Measurements from ENCODE around the gene PEPD. TPM values are rescaled to one million over a fixed set of nuclear protein-coding genes. Genes with fewer than 3 reads are reported as not detected.

Gene PEPD
- total RNA-seq, 1 donor from 2014 or later = 15.0 TPM

DNA sequence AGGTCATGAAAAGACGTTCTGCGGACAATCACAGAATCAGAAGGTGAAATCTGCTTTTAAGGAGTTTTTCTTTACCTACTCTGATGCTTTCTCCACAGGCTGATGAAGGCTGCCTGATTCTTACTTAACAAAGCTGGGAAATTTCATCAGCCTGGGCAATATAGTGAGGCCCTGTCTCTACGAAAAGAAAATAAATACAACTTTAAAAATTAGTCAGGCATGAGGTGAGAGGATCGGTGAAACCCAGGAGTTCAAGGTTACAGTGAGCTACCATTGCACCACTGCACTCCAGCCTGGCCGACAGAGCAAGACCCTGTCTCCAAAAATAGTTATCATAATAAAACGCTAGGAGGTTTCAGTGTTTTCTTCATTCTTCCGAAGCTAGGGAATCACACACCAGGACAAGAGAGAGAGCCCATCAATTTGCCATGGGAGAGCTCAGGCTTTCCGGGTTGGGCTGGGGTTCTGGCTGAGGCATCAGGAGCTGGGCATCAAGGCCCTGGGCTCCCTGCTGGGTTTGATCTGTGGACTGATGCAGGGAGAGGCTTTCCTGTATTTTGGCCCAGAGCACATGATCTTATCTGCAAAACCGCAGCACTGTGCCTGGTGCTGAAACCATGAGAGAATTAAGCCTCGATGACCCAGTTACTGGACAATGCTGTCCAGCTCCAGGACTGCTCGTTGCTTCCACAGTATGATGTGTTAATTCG lies 173.1 kb downstream of the PEPD start:
- H3K4me3 Mint-ChIP-seq = no peak overlapping the region
- H3K27me3 Mint-ChIP-seq (ENCODE audit: insufficient read depth) = peaks cover 10% of the 10 kb centered on the region
- no peaks in the 10 kb centered on the region for H3K9me3 Mint-ChIP-seq
- no peaks in the 10 kb centered on the region for H3K4me1 Mint-ChIP-seq (ENCODE audit: low read depth)
- no peak overlapping the region for H3K27ac Mint-ChIP-seq
- intact Hi-C loops (cut with micrococcal nuclease) = no loop called here
- no peak for DNase-seq (ENCODE audit: low spot score)
- H3K36me3 Mint-ChIP-seq (ENCODE audit: low read depth) = no peaks in the 10 kb centered on the region

DNA sequence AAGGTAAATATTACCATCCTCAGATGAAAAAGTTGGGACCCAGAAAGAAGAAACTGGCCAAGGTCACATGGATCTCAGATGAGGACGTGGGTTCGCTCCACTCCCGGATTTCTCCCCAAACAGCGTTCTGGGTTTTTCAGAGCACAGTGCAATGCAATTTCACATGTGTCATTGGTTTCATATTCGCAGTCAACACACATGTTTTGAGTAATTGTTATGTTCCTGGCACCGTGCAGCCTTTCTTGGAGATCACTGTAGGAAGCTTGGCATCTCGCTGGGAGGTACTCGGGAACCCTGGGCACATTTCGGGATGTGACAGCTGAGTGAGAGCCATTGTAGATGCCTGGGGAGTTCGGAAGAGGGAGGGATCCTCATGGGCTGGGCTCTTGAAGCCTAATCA lies 174.3 kb downstream of the PEPD start:
- peaks cover 14% of the 10 kb centered on the region for H3K27me3 Mint-ChIP-seq (ENCODE audit: insufficient read depth)
- no peak overlapping the region for H3K27ac Mint-ChIP-seq
- H3K4me1 Mint-ChIP-seq (ENCODE audit: low read depth) = no peaks in the 10 kb centered on the region
- H3K9me3 Mint-ChIP-seq = no peaks in the 10 kb centered on the region
- intact Hi-C loops (cut with micrococcal nuclease) = no loop called here
- no peak for DNase-seq (ENCODE audit: low spot score)
- no peaks in the 10 kb centered on the region for H3K36me3 Mint-ChIP-seq (ENCODE audit: low read depth)
- no peak overlapping the region for H3K4me3 Mint-ChIP-seq

DNA sequence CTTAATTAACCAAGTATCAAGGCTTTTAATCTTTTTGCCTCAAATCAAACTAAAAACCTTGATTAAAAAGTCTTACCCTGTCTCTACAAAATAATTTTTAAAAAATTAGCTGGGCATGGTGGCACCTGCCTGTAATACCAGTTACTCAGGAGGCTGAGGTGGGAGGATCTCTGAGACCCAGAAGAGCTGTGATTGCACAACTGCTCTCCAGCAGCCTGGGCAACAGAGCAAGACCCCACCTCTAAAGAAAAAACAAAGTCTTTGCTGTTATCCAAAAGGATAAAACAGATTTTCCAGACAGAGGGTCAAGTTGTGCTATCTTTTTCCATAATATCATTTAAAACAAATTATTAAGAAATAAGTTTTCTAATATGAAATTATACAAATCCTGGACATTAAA lies 174.9 kb downstream of the PEPD start:
- Mint-ChIP-seq H3K4me1 (ENCODE audit: low read depth) (no peaks in the 10 kb centered on the region), H3K9me3 (no peaks in the 10 kb centered on the region)

DNA sequence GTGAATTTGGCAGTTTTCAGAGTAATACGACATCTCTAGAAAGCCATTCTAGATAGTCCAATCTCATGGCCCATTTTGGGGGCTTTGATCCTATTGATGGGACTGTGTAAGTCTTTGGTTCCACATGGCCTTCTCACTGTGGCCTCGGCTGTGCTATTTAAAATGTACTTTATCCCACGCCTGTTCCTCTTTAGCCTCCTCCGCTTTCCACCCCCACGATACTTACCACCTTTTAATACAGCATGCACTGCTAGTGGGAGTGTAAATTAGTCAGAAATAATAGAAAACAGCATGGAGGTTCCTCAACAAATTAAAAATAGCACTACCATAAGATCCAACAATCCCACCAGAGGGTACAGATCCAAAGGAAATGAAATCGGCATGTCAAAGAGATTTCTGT lies 176.4 kb downstream of the PEPD start:
- Mint-ChIP-seq H3K9me3 (no peaks in the 10 kb centered on the region), H3K4me1 (ENCODE audit: low read depth) (no peaks in the 10 kb centered on the region), H3K27ac (no peak overlapping the region)

More for the DNA sequence above, 174.9 kb downstream of the PEPD start:
- H3K36me3 Mint-ChIP-seq (ENCODE audit: low read depth) = no peaks in the 10 kb centered on the region
- DNase-seq (ENCODE audit: low spot score) = no peak
- no peak overlapping the region for H3K27ac Mint-ChIP-seq
- intact Hi-C loops (cut with micrococcal nuclease) = no loop called here
- no peak overlapping the region for H3K4me3 Mint-ChIP-seq
- peaks cover 19% of the 10 kb centered on the region for H3K27me3 Mint-ChIP-seq (ENCODE audit: insufficient read depth)

DNA sequence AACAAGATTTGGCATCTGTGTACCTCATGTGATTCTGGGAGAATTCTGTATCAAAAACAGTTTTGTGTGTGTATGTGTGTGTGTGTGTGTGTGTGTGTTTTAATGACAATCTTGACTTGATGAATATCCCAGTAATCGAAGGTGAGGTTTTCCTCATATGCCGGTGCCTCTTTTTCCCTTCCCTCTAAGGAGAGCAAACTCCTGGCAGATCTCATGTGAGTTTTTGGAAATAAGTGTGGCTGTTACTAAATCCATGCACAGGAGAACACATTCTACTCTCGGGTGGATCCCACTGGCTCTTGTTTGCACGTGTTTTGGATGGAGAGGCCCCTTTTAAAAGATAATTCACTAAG lies 177.0 kb downstream of the PEPD start:
- DNase-seq (ENCODE audit: low spot score) = no peak
- Mint-ChIP-seq H3K9me3 (no peaks in the 10 kb centered on the region), H3K4me1 (ENCODE audit: low read depth) (no peaks in the 10 kb centered on the region), H3K27me3 (ENCODE audit: insufficient read depth) (peaks cover 24% of the 10 kb centered on the region), H3K27ac (no peak overlapping the region), H3K36me3 (ENCODE audit: low read depth) (no peaks in the 10 kb centered on the region), H3K4me3 (no peak overlapping the region)
- intact Hi-C loops (cut with micrococcal nuclease) = no loop called here

More for the DNA sequence above, 176.4 kb downstream of the PEPD start:
- Mint-ChIP-seq H3K36me3 (ENCODE audit: low read depth) (no peaks in the 10 kb centered on the region), H3K4me3 (no peak overlapping the region), H3K27me3 (ENCODE audit: insufficient read depth) (peaks cover 22% of the 10 kb centered on the region)
- intact Hi-C loops (cut with micrococcal nuclease) = no loop called here
- no peak for DNase-seq (ENCODE audit: low spot score)

DNA sequence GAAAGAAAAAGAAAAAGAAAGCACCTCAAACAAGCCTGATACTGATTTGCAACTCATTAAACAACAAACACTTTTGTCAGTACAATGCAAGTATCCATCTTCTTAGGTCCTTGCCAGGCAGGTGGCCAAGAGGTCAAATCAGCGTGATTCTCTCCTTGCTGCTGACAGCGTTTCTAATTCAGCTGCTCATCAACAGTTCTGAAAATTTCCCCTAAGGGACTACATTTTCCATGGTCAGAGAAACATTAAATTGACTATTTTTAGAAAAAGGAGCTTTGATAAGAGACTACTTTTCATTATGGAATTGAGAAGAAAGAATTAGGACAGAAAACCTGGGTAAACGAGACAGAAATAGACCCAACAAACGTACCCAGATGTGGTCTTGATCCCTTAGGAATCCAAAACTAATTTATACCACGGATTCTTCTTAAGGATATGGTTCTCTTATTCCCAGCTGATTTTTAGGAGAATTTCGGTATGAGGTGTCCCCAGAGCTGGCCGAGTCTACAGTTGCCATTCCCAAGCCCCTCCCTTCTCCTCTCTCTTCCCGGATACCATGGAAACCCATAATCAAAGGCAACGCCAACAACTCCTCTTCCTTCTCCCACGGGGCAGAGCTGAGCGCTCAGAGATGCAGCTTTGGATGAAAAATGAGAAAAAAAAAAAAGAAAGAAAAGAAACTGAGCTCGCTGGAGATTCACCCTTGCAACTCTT lies 177.6 kb downstream of the PEPD start:
- Mint-ChIP-seq H3K4me3 (no peak overlapping the region), H3K36me3 (ENCODE audit: low read depth) (no peaks in the 10 kb centered on the region), H3K4me1 (ENCODE audit: low read depth) (no peaks in the 10 kb centered on the region), H3K9me3 (no peaks in the 10 kb centered on the region), H3K27ac (no peak overlapping the region), H3K27me3 (ENCODE audit: insufficient read depth) (peaks cover 24% of the 10 kb centered on the region)
- DNase-seq (ENCODE audit: low spot score) = no peak
- intact Hi-C loops (cut with micrococcal nuclease) = no loop called here

DNA sequence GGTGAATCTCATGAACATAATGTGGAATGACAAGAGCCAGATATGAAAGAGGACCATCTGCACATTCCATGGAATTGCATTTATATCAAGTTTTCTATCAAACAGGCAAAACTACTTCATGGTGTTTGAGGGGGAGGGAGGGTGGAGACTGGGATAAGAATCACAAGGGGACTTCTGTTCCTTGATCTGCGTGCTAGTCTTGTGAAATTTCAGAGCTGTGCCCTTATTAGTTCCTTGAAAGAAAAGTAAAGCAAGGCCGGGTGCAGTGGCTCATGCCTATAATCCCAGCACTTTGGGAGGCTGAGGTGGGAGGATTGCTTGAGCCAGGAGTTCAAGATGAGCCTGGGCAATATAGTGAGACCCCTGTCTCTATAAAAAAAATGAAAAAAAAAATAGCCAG lies 178.3 kb downstream of the PEPD start:
- Mint-ChIP-seq H3K9me3 (no peaks in the 10 kb centered on the region), H3K27me3 (ENCODE audit: insufficient read depth) (peaks cover 26% of the 10 kb centered on the region), H3K4me3 (no peak overlapping the region), H3K36me3 (ENCODE audit: low read depth) (no peaks in the 10 kb centered on the region), H3K4me1 (ENCODE audit: low read depth) (no peaks in the 10 kb centered on the region), H3K27ac (no peak overlapping the region)
- no peak for DNase-seq (ENCODE audit: low spot score)
- intact Hi-C loops (cut with micrococcal nuclease) = no loop called here

DNA sequence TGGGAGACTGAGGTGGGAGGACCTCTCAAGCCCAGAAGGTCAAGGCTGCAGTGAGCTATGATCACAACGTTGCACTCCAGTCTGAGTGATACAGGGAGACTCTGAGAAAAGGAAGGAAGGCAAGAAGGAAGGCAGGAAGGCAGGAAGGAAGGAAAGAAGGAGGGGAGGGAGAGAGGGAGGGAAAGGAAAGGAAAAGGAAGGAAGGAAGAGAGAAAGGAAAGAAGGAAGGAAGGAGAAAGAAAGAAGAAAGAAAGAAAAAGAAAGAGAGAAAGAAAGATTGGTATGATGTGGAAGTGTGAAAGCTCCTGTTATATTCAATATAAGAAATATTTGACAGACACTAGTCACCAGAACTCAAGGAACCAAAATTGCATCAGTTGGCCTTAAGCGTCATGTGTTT lies 180.6 kb downstream of the PEPD start:
- Mint-ChIP-seq H3K36me3 (ENCODE audit: low read depth) (no peaks in the 10 kb centered on the region), H3K4me1 (ENCODE audit: low read depth) (no peaks in the 10 kb centered on the region), H3K4me3 (no peak overlapping the region), H3K27me3 (ENCODE audit: insufficient read depth) (peaks cover 25% of the 10 kb centered on the region), H3K27ac (no peak overlapping the region), H3K9me3 (no peaks in the 10 kb centered on the region)
- no peak for DNase-seq (ENCODE audit: low spot score)
- intact Hi-C loops (cut with micrococcal nuclease) = no loop called here

DNA sequence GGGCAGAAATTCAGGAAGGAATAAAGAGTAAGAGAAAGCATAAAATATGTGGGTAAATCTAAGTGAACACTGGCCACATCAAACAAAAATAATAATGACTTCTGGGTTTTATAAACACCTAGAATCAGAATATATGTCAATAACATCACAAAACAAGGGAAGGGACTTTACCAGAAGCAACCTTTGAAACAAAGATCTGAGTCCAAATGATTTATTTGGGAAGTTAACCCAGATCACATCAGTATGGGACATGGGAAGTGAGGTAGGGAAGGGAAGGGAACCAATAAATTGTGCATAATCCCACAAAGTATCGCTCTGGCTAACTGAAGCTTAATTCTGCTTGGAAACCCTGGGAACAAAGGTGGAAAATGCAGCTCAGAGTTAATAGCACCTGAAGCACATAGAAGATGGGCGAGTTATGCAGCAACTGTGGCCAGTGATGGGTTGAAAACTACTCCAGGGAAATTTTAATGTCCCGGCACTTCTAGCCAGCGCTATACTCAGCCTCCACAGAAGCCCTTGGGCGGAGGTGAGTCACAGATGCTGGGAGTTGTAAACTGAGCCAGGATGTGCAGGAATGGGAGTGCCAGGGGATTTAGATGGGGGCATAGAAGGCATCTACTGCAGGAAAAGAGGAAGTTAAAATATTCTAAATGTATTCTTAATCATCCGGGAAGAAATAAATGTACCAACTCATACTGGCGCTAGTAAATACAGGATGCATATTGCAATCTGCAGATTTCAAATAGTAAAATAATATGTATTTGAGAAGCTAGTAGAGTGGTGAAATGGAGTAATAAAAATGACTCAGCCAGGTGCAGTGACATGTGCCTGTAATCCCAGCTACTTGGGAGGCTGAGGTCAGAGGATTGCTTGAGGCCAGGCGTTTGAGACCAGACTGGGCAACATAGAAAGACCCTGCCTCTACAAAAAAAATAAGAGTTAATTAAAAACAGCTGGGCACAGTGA lies 182.3 kb downstream of the PEPD start:
- peaks cover 21% of the 10 kb centered on the region for H3K27me3 Mint-ChIP-seq (ENCODE audit: insufficient read depth)
- H3K4me1 Mint-ChIP-seq (ENCODE audit: low read depth) = no peaks in the 10 kb centered on the region
- H3K27ac Mint-ChIP-seq = no peak overlapping the region
- no peaks in the 10 kb centered on the region for H3K9me3 Mint-ChIP-seq
- intact Hi-C loops (cut with micrococcal nuclease) = no loop called here
- H3K4me3 Mint-ChIP-seq = no peak overlapping the region
- no peak for DNase-seq (ENCODE audit: low spot score)
- no peaks in the 10 kb centered on the region for H3K36me3 Mint-ChIP-seq (ENCODE audit: low read depth)

Other genes with a start within 250 kb of the PEPD start
- gene CEBPA, start 219.3 kb downstream of the PEPD start, total RNA-seq = 1.8 and 2.1 TPM in 2 replicates
- gene CEBPG, start 148.1 kb downstream of the PEPD start, total RNA-seq = 30.4 and 31.3 TPM in 2 replicates
- not detected in 2 replicates for gene CHST8, start 100.2 kb upstream of the PEPD start, total RNA-seq